Stimulated activated CD4-positive, alpha-beta T cell treated with anti-CD3 and anti-CD28 coated beads, TNF-alpha, amount 100 ng/mL, for 1 hour (primary cell): ENCODE data around the gene CTBP2.
"Not testable (repeated sequence)": the region's sequence is repeated elsewhere in the genome, so short reads cannot be mapped to it uniquely, and the experiment has no call there.

ENCODE experiments used
- DNase-seq, 3 donors: peaks; one replicate each; pipeline ENCODE4 v3.0.0-alpha.2; 2020; ENCODE audit warnings: low read depth in 3 of 3, low spot score in 1 of 3

CTBP2 gene

GRCh38 chr10:125000366-125001312 lies 159.7 kb downstream of the CTBP2 start:
- DNase-seq: no peak

DNA sequence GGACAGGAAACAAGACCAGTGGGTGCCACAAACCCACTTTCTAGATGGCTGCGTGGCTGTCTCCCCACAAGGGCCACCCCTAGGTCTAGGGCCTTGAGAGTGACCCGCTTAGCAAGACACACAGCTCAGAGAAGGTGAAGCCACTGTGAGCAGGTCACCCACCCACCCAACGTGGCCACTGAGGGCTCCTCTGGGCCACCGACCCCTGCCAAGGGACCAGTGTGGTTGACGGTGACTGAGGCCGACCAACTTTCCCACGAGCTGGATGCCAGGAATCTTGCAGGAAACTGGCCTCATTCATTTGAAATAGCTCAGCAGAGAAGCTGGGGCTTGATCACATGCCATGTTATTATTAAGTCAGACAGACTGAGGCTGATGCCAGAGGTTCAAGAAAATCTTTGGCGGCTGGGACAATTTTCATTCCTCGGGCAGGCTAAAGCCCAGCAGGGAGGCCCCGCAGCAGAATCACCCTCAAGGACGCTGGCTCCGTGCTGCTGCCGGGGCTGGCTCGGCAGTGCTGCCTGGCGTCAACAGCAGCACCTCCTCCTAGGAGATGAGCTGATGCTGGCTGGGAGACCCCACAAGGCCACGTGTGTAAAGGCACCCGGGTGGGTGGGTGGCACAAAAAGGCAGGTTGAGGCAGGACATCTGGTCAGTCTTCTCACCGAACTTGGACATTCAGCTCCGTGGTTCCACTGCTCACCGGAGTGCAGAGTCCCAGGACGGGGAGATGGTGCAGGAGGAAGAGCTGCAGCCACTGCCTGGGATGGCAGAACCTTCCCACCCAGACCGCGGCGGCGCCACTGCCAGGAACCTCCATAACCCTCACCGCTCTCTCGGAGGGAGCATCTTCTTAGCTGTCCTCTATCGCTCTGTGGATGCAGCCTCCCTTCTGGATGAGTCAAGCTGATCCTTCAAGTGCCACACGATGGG lies 160.7 kb downstream of the CTBP2 start:
- DNase-seq: no peak

DNA sequence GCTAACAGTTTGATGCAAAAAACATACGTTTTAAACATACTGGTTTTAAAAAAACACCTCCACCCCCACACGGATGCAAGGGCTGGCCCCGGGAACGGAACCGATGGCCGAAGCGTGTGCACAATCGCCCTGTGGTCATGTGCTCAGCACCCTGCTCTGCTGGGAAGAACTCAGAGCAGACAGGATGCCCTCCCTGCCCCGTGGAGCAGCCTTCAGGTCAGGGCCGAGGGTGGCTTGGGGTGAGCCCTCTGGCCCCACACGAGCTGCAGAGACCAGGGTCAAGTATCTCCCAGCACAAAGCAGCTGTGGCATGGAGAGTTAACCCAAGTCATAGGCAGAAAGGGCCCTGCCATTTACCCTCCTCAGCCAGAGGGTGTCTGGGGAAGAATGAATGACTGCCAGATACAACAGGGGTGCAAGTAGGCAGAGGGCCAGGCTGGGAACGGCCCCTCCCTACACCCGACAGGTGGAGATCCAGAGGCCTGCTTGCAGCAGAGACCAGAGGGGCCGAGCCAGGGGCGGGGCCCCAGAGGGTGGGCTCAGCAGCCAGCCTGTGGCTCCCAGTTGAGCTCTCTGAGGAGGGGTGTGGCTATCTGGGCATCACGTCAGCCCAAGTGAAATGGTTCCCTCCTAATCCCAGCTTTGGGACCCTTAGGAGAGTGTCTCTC lies 161.6 kb downstream of the CTBP2 start:
- no peak for DNase-seq

DNA sequence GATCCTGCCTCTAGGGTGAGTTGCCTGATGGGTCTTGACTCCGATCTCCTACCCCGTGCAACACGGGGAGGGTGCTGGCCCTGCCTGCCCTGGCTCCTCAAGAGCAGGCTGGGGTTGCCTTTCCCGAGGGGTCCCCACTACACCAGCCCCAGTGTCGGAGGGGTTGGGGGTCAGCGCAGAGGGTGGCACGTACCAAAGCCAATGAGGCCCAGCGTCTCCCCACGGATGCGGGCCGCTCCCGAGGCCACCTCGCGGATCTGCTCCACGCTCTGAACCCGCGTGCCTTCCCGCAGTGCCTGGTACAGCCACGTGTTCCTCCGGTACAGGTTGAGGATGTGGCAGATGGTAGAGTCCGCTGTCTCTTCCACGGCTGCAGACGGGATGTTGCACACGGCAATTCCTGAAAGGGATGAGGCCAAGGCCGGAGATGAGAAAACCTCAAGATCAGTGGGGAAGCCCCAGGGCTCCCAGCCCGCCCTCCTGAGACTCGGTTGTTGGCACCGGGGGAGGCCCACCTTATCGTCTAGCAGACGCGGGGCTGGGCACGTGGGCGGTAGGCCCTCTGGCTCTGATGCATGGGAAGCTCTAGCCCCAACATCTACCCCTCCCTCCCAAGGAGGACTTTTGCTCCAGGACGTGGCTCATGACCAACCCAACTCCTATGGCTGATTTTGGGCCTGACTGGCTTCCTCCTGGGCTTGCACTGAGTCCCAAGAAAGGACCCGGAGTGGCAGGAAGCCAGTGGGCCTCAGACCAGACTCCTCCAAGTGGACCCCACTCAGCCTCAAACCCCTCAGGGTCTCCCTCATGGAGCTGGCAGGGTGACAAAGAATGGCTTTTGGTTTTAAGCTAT lies 162.4 kb downstream of the CTBP2 start:
- no peak for DNase-seq

DNA sequence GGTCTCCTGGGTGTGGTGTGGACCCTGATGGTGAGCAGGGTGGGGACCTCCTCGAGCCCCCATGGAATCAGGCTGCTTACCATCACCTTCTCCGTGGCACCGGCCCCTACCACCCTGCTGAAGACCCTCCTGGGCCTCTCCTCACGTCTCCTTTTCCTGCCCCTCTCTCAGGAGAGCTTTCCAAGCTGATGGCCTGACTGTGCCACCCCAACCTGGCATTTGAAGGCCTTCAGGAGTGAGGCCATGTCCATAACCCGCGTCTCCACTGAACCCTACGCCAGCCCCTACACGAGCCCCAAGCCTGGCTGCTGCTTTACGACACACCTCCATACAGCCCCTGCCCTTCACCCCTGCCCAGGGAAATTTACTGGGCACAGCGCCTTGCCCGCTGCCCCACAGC lies 163.1 kb downstream of the CTBP2 start:
- no peak for DNase-seq

DNA sequence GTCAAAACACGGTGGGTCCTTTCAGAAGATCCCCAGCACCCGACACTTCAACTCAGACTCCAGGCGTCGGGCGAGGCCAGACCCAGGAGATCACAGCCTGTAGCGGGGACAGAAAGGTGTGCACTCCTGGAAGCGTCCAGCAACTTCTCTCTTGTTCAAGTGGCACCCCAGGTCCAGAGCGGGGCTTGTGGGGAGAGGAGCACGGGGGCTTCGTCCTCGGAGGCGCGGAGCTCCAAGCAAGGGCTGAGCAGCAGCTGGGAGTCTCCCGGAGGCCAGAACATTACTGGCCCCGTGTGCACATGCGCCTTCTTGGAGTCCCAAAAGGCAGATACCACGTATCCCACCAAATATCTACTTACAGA lies 163.5 kb downstream of the CTBP2 start:
- no peak for DNase-seq

DNA sequence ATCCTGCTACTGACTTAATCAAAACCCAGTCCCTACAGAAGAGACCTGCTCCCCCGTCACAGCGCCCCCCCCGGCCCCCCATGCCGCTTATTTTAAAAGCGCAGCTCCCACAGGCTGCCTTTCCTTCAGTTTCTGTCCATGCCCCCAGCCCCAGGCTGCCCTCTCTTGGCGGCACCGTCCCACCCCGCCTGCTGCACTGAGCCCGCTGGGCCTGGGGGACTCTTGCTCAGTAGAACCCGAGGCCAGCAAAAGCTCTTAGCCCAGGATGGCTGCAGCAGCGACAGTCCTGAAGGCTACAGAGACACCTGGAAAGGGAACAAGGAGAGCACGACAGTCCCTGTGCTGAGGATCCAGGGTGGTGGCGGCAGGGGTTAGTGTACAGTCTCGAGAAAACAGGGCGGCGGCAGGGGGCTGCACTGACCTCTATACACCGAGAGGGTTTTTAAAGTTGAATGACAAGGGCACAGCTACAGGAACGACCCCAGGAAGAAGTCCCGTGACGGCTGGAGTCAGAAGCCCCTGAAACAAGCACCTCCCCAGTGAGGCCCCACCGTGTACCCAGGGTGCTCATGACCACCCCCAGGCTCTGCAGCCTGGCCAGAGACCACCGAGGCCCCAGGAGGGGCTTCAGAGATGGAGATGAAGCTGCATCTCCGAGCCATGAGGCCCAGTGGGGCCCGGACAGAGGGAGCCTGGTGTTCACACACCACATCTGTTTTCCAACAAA lies 164.1 kb downstream of the CTBP2 start:
- no peak for DNase-seq

DNA sequence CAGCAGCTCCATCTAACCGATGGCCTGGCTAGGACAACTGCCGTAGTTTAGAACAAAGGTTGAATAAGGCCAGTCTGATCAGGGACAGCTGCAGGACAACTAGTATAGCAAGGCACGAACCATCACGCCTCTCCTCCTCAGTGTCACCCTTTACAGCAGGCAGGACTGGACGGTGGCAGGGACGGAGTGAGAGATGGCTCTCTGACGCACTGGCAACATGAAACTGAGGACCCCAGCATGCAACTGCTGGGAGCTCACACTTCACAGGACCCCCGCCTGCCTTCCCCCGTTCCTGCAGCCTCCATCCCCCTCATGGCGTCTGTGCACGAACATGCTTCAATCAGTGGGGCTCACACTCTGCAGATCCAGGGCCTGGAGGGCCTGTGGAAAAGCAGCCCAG lies 164.8 kb downstream of the CTBP2 start:
- no peak for DNase-seq

GRCh38 chr10:124994573-124995473 lies 165.5 kb downstream of the CTBP2 start:
- DNase-seq: no peak

DNA sequence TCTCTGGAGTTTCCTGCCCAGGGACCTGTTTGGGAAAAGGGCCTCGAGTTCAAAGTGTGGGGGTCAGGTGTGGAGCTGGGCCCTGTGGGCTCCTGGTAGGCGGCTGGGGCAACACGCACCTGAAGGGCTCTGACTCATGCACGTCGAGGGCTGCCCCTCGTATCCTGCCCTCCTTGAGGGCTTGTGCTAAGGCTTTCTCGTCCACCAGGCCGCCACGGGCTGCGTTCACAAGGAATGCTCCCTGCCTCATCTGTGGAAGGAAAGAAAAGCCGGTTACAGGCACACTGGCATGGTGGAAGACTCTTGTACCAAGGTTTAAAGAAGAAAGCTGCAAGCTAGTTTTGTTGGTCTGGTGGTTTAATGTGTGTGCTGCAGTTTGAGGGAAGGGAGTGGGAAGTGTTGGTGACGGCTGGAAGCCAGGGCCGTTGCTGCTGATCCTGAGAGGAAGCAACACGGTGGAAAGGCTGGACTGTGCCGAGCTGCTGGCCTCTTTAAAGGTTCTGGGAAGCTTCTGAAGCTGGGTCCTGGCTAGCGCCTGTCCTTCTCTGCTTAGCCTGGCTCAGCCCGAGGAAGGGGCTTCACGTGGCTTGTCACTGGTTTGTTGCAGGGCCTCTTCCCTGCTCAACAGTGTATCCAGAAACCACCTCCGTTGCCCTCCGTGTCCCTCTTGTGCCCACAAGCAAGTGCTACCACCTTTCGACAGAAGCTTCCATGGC lies 166.5 kb downstream of the CTBP2 start:
- no peak for DNase-seq

DNA sequence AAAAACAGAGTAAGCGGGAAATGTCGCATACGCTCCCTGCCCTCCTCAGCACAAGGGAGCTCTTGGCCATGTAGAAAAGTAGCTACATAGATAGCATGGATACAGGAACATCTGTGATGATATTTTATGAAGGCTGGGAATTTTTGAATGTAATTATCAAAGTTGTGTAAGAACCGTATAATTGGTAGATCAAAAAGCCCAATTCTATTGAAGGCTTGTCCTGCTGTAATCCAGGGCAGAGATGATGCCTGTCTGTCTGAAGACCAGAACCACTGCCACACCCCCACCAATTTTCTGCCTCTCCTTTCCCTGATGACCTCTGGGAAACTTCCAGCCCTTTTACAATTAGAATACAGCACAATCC lies 167.0 kb downstream of the CTBP2 start:
- DNase-seq: no peak

DNA sequence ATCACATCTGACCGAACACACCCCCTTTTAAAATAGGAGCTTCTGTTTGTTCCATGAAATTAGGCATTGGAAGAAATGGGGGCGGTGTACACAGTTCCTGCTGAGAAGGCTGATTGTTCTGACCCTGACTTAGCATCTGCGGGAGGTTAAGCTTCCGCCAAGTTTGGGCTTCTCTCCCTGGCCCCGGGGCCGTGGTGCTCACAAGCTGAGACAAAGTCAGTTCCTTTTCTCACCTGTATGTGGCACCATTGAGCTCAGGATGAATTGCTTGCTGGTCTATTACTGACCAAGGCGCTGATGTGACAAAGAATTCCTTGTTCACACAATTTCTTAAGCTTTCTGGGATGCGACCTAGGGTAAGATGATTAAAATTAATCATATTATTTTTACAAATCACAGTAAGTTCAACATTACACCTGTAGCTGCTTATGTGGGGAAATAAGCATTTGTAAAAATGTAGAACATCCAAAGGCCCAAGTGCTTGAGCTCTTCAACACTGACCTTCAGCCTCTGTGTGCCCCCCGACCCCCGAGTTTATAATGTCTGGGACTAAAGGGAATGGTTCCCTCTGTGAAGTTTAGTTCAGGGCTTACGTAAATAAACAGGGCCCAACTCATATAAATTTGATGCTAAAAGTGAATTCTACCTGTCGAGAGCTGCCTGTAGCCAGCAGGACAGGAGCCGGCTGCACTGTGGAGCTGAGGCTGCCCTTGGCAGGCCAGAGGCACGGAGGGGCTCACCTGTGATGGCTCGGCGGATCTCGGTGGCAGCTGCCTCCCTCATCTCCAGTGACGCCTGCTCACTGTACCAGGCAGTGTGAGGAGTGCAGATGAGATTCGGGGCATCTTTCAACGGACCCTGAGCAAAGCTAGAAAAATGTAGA lies 167.7 kb downstream of the CTBP2 start:
- DNase-seq: no peak

DNA sequence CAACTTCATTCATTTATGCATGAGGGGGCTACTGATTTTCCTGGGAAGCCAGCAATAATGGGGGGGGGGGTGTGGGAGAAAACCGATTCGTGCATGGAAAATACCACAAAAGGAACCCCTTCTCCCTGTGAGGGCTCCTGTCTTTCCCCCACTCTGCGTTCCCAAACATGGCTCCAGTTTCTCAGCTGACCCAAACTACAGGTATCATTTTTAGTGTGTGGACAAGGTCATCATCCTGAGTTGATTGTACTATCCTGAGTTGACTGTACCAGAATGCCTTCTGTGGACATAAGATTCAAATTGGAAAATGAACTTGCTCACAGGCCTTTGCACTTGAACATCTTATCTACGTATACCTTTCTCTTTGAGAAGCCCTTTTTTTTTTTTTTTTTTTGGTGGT lies 168.5 kb downstream of the CTBP2 start:
- no peak for DNase-seq

GRCh38 chr10:124990671-124991625 lies 169.4 kb downstream of the CTBP2 start:
- DNase-seq: no peak

DNA sequence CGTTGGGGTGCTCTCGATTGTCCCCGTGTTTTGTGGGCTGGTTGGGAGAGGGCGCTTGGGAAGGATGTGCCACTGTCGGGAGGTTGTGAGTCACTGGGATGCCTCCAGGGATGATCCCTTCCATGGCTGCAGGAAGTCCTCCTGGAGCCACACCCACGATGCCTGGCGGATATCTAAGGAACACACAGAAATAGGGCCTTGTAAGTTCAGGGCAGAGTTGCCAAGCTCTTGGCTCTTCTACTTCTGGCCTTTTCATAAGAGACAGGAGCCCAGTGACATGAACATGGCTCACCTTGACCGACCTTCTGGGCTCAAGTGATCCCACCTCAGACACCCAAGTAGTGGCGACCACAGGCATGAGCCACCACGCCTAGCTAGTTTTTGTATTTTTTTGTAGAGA lies 170.8 kb downstream of the CTBP2 start:
- no peak for DNase-seq

- DNase-seq: not testable (repeated sequence)
These were observed 171.6 kb downstream of the CTBP2 start for GRCh38 chr10:124988753-124989152.
